IPS-18a (cell line): ENCODE results near the gene MUC5AC.

ENCODE experiments used
- H3K27ac ChIP-seq: one replicate; pipeline ENCODE4 v1.5.1; 2013; ENCODE audit warnings: low read length
- H3K27me3 ChIP-seq: one replicate; pipeline ENCODE4 v1.6.1; 2013; ENCODE audit warnings: mild to moderate bottlenecking, low read length; ENCODE audit not compliant: control insufficient read depth, insufficient read depth
- H3K36me3 ChIP-seq: one replicate; pipeline ENCODE4 v1.6.1; 2013; ENCODE audit warnings: low read depth, low read length; ENCODE audit not compliant: control insufficient read depth
- H3K4me1 ChIP-seq: one replicate; pipeline ENCODE4 v1.6.1; 2013; ENCODE audit warnings: low read depth, low read length; ENCODE audit not compliant: control insufficient read depth
- H3K4me3 ChIP-seq: one replicate; pipeline ENCODE4 v1.5.1; 2013; ENCODE audit warnings: low read length
- H3K9ac ChIP-seq: one replicate; pipeline ENCODE4 v1.6.1; 2013; ENCODE audit warnings: mild to moderate bottlenecking, low read length, moderate library complexity
- H3K9me3 ChIP-seq: one replicate; pipeline ENCODE4 v1.6.1; 2013; ENCODE audit warnings: low read depth, low read length; ENCODE audit not compliant: control insufficient read depth

The MUC5AC gene

DNA sequence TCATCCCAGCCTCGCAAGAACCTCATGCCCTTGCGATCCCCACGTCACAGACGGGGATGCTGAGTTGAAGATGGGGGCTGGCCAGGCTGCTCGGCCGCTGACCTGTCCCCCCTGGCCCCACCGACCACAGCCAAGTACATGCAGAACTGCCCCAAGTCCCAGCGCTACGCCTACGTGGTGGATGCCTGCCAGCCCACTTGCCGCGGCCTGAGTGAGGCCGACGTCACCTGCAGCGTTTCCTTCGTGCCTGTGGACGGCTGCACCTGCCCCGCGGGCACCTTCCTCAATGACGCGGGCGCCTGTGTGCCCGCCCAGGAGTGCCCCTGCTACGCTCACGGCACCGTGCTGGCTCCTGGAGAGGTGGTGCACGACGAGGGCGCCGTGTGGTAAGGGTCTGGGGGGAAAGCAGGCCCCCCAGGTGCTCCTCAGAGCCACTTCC lies 75.1 kb downstream of the MUC5AC start:
- H3K4me3 ChIP-seq, result no peak overlapping the region
- H3K36me3 ChIP-seq, result no peaks in the 10 kb centered on the region
- no peak overlapping the region for H3K9ac ChIP-seq
- H3K9me3 ChIP-seq, result no peaks in the 10 kb centered on the region
- no peaks in the 10 kb centered on the region for H3K27me3 ChIP-seq
- H3K4me1 ChIP-seq, result no peaks in the 10 kb centered on the region
- H3K27ac ChIP-seq, result no peak overlapping the region

DNA sequence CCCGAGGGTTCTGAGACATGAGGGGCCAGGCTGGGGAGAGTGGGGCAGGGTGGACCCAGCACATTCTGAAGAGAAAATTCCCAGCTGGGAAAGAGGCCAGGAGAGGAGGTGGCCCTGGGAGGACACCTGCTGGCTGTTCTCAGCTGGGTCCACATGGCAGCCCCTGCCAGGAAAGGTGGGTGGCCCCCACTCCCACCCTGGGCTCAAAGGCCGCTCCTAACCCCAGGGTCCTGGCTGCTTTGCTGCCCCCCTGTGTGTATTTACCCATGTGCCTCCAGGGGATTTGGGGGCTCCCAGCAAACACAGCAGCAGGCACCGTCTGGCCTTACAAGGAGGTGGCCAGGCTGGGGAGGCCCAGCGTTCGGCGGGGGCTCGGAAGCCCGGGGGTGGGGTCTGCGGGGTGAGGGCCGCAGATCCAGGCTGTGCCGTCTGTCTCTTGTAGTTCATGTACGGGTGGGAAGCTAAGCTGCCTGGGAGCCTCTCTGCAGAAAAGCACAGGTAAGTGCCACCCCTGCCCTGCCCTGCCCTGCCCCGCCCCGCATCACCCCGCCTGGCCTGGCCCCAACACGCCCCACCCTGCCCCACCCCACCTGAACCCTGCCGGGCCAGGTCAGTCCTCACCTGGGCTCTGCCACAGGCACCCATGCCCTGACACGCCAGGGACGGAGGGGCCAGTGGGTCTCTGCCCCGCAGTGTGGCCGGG lies 75.7 kb downstream of the MUC5AC start:
- Histone ChIP-seq H3K4me1 (no peaks in the 10 kb centered on the region), H3K36me3 (no peaks in the 10 kb centered on the region), H3K9ac (no peak overlapping the region), H3K4me3 (no peak overlapping the region), H3K27me3 (no peaks in the 10 kb centered on the region), H3K9me3 (no peaks in the 10 kb centered on the region), H3K27ac (no peak overlapping the region)

DNA sequence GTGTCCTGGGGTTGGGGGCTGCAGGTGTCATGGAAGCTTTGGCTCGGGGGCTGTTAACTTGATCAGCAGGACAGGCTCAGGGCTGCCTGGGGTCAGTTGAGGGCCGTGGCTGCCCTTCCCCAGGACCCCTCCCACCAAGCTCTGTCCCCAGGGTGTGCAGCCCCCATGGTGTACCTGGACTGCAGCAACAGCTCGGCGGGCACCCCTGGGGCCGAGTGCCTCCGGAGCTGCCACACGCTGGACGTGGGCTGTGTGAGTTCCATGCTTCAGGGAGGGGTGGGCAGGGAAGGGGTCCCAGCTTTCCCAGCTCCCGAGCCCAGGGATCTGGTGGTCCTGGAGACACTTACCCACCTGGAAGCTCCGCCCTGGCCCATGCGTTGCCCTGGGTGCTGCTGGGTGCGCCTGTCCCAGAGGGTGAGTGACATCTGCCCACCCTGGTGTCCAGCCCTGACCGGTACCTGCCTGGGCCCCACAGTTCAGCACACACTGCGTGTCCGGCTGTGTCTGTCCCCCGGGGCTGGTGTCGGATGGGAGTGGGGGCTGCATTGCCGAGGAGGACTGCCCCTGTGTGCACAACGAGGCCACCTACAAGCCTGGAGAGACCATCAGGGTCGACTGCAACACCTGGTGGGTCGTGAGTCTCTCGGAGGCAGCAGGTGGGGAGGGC lies 76.4 kb downstream of the MUC5AC start:
- no peaks in the 10 kb centered on the region for H3K27me3 ChIP-seq
- H3K9ac ChIP-seq, result no peak overlapping the region
- H3K36me3 ChIP-seq, result no peaks in the 10 kb centered on the region
- no peaks in the 10 kb centered on the region for H3K9me3 ChIP-seq
- H3K4me1 ChIP-seq, result no peaks in the 10 kb centered on the region
- no peak overlapping the region for H3K4me3 ChIP-seq
- H3K27ac ChIP-seq, result no peak overlapping the region

DNA sequence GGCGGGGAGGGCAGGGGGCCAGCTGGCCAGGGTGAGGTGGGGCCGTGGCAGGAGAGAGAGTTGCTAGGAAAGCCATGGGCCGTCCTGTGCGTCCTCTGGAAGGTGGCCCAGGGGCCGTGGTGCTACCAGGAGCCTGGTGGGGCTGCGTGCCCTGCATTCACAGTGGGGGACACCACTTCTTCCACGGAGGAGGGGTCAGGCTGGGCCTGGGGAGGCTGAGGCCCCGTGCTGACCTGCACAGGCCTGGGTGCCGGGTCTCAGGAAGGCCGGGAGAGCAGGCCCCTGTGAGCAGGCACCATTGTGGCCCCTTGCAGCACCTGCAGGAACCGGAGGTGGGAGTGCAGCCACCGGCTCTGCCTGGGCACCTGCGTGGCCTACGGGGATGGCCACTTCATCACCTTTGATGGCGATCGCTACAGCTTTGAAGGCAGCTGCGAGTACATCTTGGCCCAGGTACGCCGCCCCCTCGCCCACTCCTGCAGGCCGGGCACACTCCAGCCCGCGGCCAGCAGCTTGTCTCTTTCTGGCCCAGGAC lies 77.1 kb downstream of the MUC5AC start:
- Histone ChIP-seq H3K27me3 (no peaks in the 10 kb centered on the region), H3K9me3 (no peaks in the 10 kb centered on the region), H3K36me3 (no peaks in the 10 kb centered on the region), H3K27ac (no peak overlapping the region), H3K4me3 (no peak overlapping the region), H3K9ac (no peak overlapping the region), H3K4me1 (no peaks in the 10 kb centered on the region)

DNA sequence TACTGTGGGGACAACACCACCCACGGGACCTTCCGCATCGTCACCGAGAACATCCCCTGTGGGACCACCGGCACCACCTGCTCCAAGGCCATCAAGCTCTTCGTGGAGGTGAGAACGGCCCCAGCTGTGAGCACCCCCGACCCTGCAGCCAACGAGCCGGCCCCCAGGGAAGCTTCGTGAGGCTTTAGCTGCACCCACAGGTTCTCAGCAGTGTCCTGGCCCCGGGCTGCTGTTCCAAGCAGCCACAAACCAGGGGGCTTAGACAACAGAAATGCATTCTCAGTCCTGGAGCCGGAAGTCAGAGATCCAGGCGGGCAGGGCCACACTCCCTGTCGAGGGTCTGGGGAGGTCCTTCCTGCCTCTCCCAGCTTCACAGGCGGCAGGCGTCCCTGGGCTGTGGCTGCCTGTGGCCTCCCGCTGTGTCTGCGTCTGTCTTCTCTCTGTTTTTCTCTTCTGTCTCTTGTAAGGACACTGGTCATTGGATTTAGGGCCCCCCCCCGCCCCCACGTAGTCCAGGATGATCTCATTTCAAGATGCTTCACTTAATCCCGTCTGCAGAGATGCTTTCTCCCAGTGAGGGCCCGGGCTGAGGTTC lies 77.7 kb downstream of the MUC5AC start:
- Histone ChIP-seq H3K4me1 (no peaks in the 10 kb centered on the region), H3K27ac (no peak overlapping the region), H3K9ac (no peak overlapping the region), H3K27me3 (no peaks in the 10 kb centered on the region), H3K9me3 (no peaks in the 10 kb centered on the region), H3K4me3 (no peak overlapping the region), H3K36me3 (no peaks in the 10 kb centered on the region)

DNA sequence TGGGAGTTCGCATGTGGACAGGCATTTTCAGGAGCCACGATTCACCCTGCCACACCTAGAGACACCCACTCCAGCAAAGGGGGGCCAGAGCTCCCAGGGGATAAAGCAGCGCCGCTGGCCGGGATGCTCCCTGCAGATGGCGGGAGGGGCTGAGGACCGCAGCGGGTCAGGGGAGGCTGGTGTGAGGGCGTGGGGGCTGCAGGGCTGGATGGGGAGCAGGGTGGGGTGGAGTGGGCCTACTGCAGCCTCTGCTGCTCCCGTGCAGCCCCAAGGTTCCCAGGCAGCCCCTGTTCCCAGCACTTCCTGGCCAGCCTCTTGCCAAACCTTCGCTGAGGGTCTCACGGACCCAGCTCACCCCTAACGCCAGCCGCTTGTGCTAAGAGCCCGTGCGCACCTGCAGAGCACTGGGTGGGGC lies 78.2 kb downstream of the MUC5AC start:
- H3K27ac ChIP-seq, result no peak overlapping the region
- no peaks in the 10 kb centered on the region for H3K27me3 ChIP-seq
- H3K4me1 ChIP-seq, result no peaks in the 10 kb centered on the region

DNA sequence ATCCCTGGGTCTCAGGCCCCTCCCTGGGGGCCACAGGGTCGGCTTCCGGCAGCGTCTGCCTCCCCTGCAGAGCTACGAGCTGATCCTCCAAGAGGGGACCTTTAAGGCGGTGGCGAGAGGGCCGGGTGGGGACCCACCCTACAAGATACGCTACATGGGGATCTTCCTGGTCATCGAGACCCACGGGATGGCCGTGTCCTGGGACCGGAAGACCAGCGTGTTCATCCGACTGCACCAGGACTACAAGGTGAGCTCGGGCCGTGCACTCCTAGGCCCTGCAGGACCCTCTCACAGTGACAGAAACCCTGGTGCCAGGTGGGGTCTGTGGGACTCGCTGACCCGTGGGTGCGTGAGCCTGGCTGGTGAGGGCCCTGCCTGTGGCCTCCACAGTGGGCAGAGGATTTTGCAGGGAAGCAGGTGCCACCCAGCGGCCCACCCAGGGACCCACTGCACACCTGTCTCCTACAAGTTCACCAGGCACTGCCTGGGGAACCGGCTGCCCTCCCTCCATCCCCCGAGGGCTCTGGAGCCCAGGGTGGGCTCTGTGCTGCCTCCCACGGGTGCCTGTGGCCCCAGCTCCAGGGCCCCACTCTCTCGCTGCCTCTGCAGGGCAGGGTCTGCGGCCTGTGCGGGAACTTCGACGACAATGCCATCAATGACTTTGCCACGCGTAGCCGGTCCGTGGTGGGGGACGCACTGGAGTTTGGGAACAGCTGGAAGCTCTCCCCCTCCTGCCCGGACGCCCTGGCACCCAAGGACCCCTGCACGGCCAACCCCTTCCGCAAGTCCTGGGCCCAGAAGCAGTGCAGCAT lies 78.8 kb downstream of the MUC5AC start:
- no peaks in the 10 kb centered on the region for H3K9me3 ChIP-seq
- H3K4me3 ChIP-seq, result no peak overlapping the region
- no peaks in the 10 kb centered on the region for H3K4me1 ChIP-seq
- H3K9ac ChIP-seq, result no peak overlapping the region
- no peaks in the 10 kb centered on the region for H3K36me3 ChIP-seq
- no peak overlapping the region for H3K27ac ChIP-seq
- no peaks in the 10 kb centered on the region for H3K27me3 ChIP-seq

More for the DNA sequence above, 78.2 kb downstream of the MUC5AC start:
- Histone ChIP-seq H3K9me3 (no peaks in the 10 kb centered on the region), H3K36me3 (no peaks in the 10 kb centered on the region), H3K9ac (no peak overlapping the region), H3K4me3 (no peak overlapping the region)

DNA sequence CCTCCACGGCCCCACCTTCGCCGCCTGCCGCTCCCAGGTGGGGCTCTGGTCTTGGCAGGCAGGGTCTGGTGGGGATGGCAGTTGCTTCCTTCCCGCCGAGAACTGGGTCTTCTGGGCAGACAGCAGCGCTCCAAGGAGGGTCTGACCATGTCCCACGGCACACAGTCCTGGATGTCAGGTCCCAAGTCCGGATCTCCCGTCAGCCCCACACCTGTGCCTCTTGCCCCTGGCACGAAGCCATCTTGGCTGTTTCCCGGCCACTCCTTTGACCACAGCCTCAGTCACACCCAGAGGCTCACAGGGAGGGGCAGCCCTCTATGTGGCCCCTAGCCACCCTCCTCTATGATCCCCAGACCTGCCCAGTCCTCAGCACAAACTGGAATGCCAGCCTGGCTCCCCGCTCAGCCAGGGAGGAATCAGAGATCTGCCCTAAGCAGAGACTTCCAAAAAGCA lies 79.4 kb downstream of the MUC5AC start:
- no peaks in the 10 kb centered on the region for H3K27me3 ChIP-seq

DNA sequence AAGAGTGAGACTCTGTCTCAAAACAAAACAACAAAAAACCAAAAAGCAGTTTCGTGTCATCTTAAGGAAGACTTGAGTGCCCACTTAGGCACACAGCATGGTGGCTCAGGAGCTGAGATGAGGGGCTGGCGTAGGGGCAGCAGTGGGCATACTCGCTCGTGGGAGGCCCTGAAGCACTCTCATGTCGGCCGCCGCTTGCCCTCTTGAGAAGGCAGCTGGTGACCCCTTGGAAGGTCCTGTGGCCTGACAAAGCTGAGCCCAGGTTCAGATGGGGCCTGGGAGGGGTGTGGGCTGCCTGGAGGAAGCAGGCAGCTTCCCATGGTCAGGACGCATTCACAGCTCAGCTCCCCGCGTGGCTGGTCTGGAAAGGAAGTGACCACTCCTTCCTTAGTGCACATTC lies 80.1 kb downstream of the MUC5AC start:
- Histone ChIP-seq H3K9me3 (no peaks in the 10 kb centered on the region), H3K36me3 (no peaks in the 10 kb centered on the region), H3K27ac (no peak overlapping the region), H3K4me1 (no peaks in the 10 kb centered on the region), H3K4me3 (no peak overlapping the region), H3K9ac (no peak overlapping the region), H3K27me3 (no peaks in the 10 kb centered on the region)

More for the DNA sequence above, 79.4 kb downstream of the MUC5AC start:
- H3K4me1 ChIP-seq, result no peaks in the 10 kb centered on the region
- H3K9me3 ChIP-seq, result no peaks in the 10 kb centered on the region
- no peak overlapping the region for H3K4me3 ChIP-seq
- H3K9ac ChIP-seq, result no peak overlapping the region
- H3K27ac ChIP-seq, result no peak overlapping the region
- H3K36me3 ChIP-seq, result no peaks in the 10 kb centered on the region

DNA sequence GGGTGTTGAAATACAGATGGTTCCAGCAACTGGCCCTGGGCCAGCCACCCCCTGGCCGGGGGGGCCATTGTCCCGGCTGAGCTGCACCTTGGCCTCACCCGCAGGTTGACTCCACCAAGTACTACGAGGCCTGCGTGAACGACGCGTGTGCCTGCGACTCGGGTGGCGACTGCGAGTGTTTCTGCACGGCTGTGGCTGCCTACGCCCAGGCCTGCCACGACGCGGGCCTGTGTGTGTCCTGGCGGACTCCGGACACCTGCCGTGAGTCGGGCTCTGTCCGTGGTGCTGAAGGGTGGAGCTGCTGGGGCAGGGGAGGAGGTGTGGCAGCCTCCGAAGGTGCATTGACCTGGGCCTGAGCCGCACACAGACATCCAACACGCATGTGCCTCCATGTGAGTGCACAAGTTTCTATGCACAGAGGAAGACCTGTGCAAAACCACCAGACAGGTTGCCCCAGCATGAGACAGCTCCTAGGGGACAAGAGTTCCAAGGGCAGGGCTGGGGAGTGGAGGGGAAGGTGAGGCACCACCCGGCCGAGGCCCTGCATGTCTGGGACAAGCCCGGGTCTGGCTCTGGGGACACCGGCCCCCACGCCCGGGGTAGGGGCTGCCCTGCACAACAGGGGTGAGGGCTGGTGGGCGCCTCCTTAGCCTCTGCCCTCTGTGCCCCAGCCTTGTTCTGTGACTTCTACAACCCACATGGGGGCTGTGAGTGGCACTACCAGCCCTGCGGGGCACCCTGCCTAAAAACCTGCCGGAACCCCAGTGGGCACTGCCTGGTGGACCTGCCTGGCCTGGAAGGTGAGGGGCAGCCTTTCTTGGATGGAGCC lies 81.2 kb downstream of the MUC5AC start:
- no peaks in the 10 kb centered on the region for H3K36me3 ChIP-seq
- H3K9ac ChIP-seq, result no peak overlapping the region
- H3K4me1 ChIP-seq, result no peaks in the 10 kb centered on the region
- no peaks in the 10 kb centered on the region for H3K9me3 ChIP-seq
- H3K27ac ChIP-seq, result no peak overlapping the region
- no peaks in the 10 kb centered on the region for H3K27me3 ChIP-seq
- no peak overlapping the region for H3K4me3 ChIP-seq
